Lung (tissue), 16 donors: ENCODE results near the gene GMFB. TPM values are rescaled to one million over a fixed set of nuclear protein-coding genes. Genes with fewer than 3 reads are reported as not detected.

ENCODE experiments used
- ATAC-seq: fragments of 200-7000 bp; cut with Tn5 transposase; one replicate; pipeline ENCODE4 v1.9.1; 2020; ENCODE audit warnings: moderate number of reproducible peaks; ENCODE audit not compliant: insufficient read depth, low FRiP score
- DNase-seq, 3 donors: peaks; one replicate each; pipeline ENCODE4 v3.0.0-alpha.2; 2013 to 2017
- H3K27ac ChIP-seq, 2 donors: one replicate each; pipeline ENCODE4 v1.5.1; 2013; ENCODE audit warnings: mild to moderate bottlenecking in 2 of 2, moderate library complexity in 2 of 2, control low read depth in 1 of 2, inconsistent platforms in 1 of 2, low read depth in 1 of 2, low read length in 1 of 2
- H3K27me3 ChIP-seq, 3 donors: one replicate each; pipeline ENCODE4 v1.5.1; 2013; ENCODE audit warnings: low read length in 2 of 3; ENCODE audit not compliant: control insufficient read depth in 3 of 3, insufficient read depth in 3 of 3
- H3K36me3 ChIP-seq, 4 donors: one replicate each; pipeline ENCODE4 v1.5.1; 2013; ENCODE audit warnings: low read length in 4 of 4, mild to moderate bottlenecking in 1 of 4, moderate library complexity in 1 of 4; ENCODE audit not compliant: control insufficient read depth in 4 of 4, insufficient read depth in 4 of 4
- H3K4me1 ChIP-seq, 5 donors: one replicate each; pipeline ENCODE4 v1.5.1; 2013; ENCODE audit warnings: low read length in 5 of 5, mild to moderate bottlenecking in 2 of 5, moderate library complexity in 1 of 5; ENCODE audit not compliant: control insufficient read depth in 5 of 5, insufficient read depth in 5 of 5
- H3K4me3 ChIP-seq: one replicate; pipeline ENCODE4 v1.5.1; 2013; ENCODE audit warnings: mild to moderate bottlenecking, control low read depth, moderate library complexity
- H3K9ac ChIP-seq, 2 donors: one replicate each; pipeline ENCODE4 v1.5.1; 2013; ENCODE audit warnings: low read length in 2 of 2, control low read depth in 1 of 2; ENCODE audit not compliant: insufficient read depth in 1 of 2
- H3K9me3 ChIP-seq, 4 donors: one replicate each; pipeline ENCODE4 v1.5.1; 2013; ENCODE audit warnings: low read length in 3 of 4, mild to moderate bottlenecking in 1 of 4, moderate library complexity in 1 of 4; ENCODE audit not compliant: control insufficient read depth in 4 of 4, insufficient read depth in 3 of 4
- CTCF ChIP-seq: IDR thresholded peaks from 2 replicates; pipeline ENCODE4 v1.5.1; 2012; ENCODE audit warnings: mild to moderate bottlenecking; ENCODE audit errors: control extremely low read depth, extremely low read depth
- WGBS, 2 donors: extraction: QIAGEN DNeasy Blood & Tissue Kit; methylation state at CpG; one replicate each; pipeline ENCODE4 v1.1.7; 2013; 5-methylcytosine and 5-hydroxymethylcytosine counted together
- long read RNA-seq, 5 donors: transcript quantifications; one replicate each; lab custom pipeline, GENCODE V29; 2026
- polyA plus RNA-seq, 2 donors: library from polyadenylated mRNA; stranded (reverse); fragments of 200-250 nt; gene quantifications; one replicate each; pipeline ENCODE4 v1.2.1, GENCODE V29; 2013
- total RNA-seq, 2 donors: library from RNA; depleted of rRNA in 1 of 2; stranded (reverse); fragments of >200 nt in 1 of 2; gene quantifications; one replicate each; pipeline ENCODE4 v1.2.1, GENCODE V29; 2014 to 2021
- donor health status: control.
- donor health status: control.
- donor health status: Bipolar disorder and iron deficiency.
- donor health status: healthy.
- donor health status: DM: yes; HTN: yes; CAD: no.

GMFB gene
- total RNA-seq (10 to 100 TPM; 42.7 to 55.8 TPM), polyA plus RNA-seq (10 to 100 TPM; 15.6 to 29.1 TPM)
- long read RNA-seq, donor 1, full-length matches to known transcripts: 15 of 15 reads
- long read RNA-seq, donor 1, partial matches to known transcripts: 0 of 15 reads
- long read RNA-seq, donor 1, other reads (novel, unspliced or antisense): 0 of 15 reads
- long read RNA-seq, donor 2, full-length matches to known transcripts: 2 of 2 reads
- long read RNA-seq, donor 2, partial matches to known transcripts: 0 of 2 reads
- long read RNA-seq, donor 2, other reads (novel, unspliced or antisense): 0 of 2 reads
- long read RNA-seq, donor 3, full-length matches to known transcripts: 10 of 10 reads
- long read RNA-seq, donor 3, partial matches to known transcripts: 0 of 10 reads
- long read RNA-seq, donor 3, other reads (novel, unspliced or antisense): 0 of 10 reads
- long read RNA-seq, donor 4, full-length matches to known transcripts: 4 of 4 reads
- long read RNA-seq, donor 4, partial matches to known transcripts: 0 of 4 reads
- long read RNA-seq, donor 4, other reads (novel, unspliced or antisense): 0 of 4 reads
- long read RNA-seq, donor 5, full-length matches to known transcripts: 22 of 28 reads
- long read RNA-seq, donor 5, partial matches to known transcripts: 6 of 28 reads
- long read RNA-seq, donor 5, other reads (novel, unspliced or antisense): 0 of 28 reads

GRCh38 chr14:54488646-54489317 lies at the start of gene GMFB:
TSS of gene GMFB (minus strand) at chr14:54488980. CDS start at chr14:54488927, 53 bp downstream.
- DNase-seq: peak; percentile 94 to 96 (median 94)
- no peak for TF ChIP-seq CTCF
- Histone ChIP-seq H3K9me3 (no peaks in the 10 kb centered on the region), H3K27ac (peak within 1 kb of the TSS; percentile 94 to 100), H3K27me3 (no peaks in the 10 kb centered on the region), H3K4me1 (peaks cover 0 to 12% (median 3%) of the 10 kb centered on the region in 5 donors), H3K4me3 (peak within 1 kb of the TSS; percentile 61), H3K36me3 (no peaks in the 10 kb centered on the region), H3K9ac (peak within 1 kb of the TSS; percentile 81 to 83)
- ATAC-seq: peak; percentile 94
- WGBS, 2 donors: 0% methylated on average over 49 to 51 of the region's 51 CpGs

GRCh38 chr14:54538055-54538454 lies 49.3 kb upstream of the GMFB start:
- Histone ChIP-seq H3K36me3 (peaks cover 0 to 9% (median 5%) of the 10 kb centered on the region in 4 donors), H3K27me3 (no peaks in the 10 kb centered on the region), H3K9me3 (no peaks in the 10 kb centered on the region), H3K4me1 (peaks cover 0 to 13% (median 4%) of the 10 kb centered on the region in 5 donors), H3K9ac (no peak overlapping the region), H3K4me3 (no peak overlapping the region), H3K27ac (no peak overlapping the region)
- TF ChIP-seq CTCF: no peak
- ATAC-seq: no peak
- peak in 1 of 3 donors; percentile 3 for DNase-seq
- 92 to 95% methylated on average over 3 of the region's 3 CpGs for WGBS, 2 donors

- WGBS, 2 donors: 64 to 88% methylated on average over 2 of the region's 2 CpGs
- Histone ChIP-seq H3K4me3 (no peak overlapping the region), H3K27ac (no peak overlapping the region), H3K9me3 (no peaks in the 10 kb centered on the region), H3K4me1 (peaks cover 0 to 13% (median 4%) of the 10 kb centered on the region in 5 donors), H3K9ac (no peak overlapping the region), H3K27me3 (no peaks in the 10 kb centered on the region), H3K36me3 (peaks cover 0 to 9% (median 5%) of the 10 kb centered on the region in 4 donors)
- TF ChIP-seq CTCF: no peak
- DNase-seq (no peak), ATAC-seq (no peak)
These were observed 48.9 kb upstream of the GMFB start for GRCh38 chr14:54537651-54538050.
